GM18519 (cell line): ENCODE measurements around the gene RASGRF1.
"Not testable (repeated sequence)": the region's sequence is repeated elsewhere in the genome, so short reads cannot be mapped to it uniquely, and the experiment has no call there.

Source experiments
- ATAC-seq: cut with Tn5 transposase; IDR thresholded peaks from one replicate; pipeline ENCODE4 v1.9.1; 2021; ENCODE audit warnings: mild to moderate bottlenecking, moderate library complexity; ENCODE audit not compliant: unreplicated experiment, low FRiP score

Gene RASGRF1

DNA sequence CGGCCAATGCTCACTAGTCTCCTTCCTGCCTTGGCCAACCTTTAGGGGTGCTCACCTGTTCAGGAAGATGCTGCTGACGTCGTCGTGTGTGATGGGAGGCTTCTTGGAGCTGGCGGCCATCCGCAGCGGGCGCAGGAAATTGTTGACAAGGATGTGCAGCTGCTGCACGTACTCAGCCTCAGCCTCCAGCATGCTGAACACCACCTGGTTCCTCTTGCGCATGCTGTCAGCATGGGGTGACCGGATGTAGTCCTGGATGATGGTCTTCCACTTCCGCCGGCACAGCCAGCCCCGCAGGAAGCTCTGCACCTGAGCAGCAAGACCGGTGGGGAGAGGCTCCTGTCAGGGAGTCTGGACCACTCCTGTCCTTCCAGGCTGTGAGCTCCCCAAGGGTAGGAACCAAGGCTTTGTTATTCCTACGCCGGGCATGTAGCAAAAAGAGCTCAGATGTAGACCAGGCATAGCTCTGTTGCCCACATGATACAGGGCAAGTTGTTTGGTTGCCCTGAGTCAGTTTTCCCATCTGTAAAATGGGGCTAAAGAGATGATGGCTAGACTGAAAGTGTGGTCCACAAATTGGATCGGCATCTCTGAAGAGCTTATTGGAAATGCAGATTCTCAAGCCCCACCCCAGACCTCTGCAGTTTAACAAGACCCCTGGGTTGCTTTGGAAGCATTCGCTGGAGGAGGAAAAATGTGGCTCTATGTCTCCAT is 43.7 kb downstream of the RASGRF1 start:
- no peak for ATAC-seq

- no peak for ATAC-seq
Measured at GRCh38 chr15:79045041-79045440, 45.5 kb downstream of the RASGRF1 start.

- ATAC-seq = no peak
Measured at GRCh38 chr15:79042213-79042928, 48.2 kb downstream of the RASGRF1 start.

DNA sequence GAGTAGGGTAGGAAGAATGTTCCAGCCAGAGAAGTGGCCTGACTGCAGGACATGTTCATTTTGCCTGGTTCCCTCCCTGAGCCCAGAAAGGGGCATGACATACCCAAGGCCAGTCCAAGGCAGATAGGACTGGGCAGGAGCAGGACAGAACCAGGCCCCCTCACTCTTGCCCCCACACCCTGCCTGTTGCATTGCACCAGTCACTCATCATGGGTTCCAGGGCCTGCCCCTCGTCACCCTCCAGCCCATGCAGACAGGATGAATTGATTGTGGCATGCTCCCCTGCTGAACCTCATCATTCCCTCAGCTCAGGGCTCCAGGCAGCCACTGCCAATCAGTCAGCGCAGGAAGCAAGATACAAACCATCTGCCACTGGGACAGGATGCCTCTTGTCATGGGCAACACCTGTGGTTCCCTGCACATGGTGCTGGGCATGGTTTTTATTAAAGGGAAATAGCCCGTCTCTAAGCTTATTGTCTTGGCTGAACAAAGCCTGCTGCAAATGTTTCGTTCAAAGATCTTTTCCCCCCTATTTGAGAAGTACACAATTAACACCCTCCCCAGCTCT is 48.9 kb downstream of the RASGRF1 start:
- ATAC-seq = no peak

GRCh38 chr15:79037848-79038247 is 52.7 kb downstream of the RASGRF1 start:
- no peak for ATAC-seq

DNA sequence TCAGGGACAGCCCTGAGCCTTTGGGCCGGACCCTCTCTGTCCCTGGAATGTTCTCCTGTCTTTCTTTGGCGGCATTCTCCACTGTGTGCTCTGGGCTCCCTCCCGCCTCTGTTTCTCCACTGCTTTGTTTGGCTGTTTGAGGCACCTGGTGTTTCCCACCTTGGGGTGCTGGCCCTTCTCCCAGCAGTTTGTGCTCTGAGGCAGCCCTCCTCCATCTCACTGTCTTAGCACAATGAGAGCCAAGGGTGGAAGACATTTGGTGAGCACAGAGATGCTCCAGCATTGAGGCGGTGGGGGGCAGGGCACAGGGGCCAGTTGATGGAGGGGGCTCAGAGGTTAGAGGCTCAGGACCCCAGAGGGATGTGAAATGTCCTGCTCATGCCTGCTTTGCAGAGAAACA is 54.3 kb downstream of the RASGRF1 start:
- ATAC-seq = no peak

- ATAC-seq = no peak
Measured at GRCh38 chr15:79035814-79036213, 54.8 kb downstream of the RASGRF1 start.

DNA sequence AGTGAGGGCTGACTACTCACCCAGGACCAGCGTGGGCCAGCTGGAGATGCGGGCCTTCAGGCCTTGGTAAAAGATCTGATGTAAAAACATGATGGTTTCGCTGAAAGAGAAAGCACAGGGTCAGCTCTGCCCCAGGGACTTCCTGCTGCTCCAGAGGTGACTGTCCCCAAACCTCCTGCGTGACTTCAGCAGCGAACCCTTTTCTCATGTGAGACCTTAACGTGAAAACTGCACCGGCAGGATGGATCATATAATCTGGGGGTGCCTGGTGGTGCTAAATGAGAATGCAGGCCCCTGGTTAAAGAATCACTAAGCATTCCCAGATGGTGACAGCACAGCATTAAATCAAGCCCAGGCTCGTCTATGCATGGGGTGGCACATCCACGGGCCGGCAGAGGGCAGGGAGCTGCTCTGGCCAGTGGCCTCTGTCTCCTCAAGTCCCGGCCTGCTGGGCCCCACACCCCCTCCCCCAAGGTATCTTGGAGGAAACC is 55.4 kb downstream of the RASGRF1 start:
- ATAC-seq = no peak

DNA sequence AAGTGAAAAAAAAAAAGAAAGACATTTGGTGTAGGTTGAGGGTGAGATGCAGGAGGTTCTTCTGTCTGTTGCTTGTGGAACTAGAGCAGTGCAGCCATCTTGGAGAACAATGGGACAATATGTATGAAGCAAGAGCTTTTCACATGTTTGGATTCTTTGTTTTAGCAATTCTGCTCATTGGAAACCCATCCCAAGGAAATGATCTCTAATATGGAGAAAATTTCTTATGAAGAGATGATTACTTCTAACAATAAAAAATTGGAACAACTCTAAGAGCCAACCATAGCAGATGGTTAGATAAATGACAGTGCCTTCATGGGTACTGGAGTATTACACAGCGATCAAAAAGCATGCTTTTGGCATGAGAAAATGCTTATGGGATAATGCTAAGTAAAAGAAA is 56.3 kb downstream of the RASGRF1 start:
- no peak for ATAC-seq

- ATAC-seq = no peak
Measured at GRCh38 chr15:79032656-79033055, 57.9 kb downstream of the RASGRF1 start.

GRCh38 chr15:79031821-79032220 is 58.8 kb downstream of the RASGRF1 start:
- ATAC-seq = no peak

- ATAC-seq = no peak
Measured at GRCh38 chr15:79031201-79031600, 59.4 kb downstream of the RASGRF1 start.

- no peak for ATAC-seq
Measured at GRCh38 chr15:79030470-79030869, 60.1 kb downstream of the RASGRF1 start.

DNA sequence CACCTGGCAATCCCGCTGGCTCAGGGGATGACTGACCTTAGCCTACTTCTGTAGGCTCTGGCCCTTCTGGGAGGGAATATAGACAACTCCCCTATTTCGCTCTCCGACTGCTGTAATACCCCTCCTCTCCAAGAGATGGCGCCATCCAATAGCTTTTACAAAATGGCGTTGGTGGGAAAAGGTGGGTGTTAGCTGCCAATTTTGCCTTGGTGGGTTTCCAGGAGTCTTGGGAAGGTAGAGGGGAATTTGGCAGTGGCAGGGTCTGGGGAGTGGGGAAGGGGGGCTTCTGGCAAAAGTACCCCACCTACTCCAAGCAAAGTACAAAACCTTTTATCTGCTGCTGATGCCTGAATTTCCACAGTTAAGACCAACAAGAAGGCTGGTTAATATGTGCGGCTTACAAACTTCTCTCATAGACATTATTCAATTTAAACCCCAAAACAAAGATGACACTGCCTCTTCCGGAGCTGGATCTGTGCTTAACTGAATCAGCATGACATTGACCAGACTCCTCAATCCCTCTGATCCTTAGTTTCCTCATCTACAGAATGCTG is 62.1 kb downstream of the RASGRF1 start:
- ATAC-seq = no peak

DNA sequence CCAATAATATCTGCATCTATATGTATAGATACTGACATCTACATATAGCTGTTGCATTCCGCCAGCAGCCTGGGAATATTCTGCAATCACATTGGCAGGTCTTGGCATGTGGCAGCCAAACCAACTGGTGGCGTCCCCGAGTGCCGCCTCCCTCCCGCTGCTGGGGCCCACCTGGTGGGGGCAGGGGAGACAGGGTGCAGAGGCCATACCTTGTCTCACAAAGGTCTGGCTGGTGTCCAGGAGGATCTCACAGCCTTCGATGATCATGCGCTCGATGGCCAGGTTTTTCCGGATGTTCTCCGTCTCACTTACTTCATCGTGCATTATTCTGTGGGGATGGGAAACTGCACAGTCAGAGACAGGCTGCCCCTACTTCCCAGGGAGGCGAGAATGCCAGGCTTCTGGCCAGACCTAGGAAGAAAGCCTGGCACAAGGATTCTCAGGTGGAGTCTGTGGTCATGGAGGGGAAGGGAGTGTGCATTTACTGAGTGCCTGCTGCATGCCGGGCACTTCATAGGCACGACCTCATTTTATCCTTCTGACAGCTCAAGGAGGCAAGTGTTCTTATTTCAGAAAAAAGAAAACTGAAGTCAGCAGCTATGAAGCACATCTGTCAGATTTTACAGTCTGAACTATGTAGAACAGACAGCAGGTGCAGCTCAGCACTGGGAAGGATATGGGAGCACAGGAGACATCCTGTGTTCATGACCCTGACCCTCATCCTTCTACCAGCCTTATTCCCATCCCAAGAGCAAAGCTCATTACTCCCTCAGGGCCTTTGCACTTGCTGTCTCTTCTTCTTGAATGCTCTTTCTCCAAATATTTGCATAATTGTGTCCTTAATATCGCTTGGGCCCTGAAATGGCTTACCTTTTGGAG is 62.8 kb downstream of the RASGRF1 start:
- no peak for ATAC-seq

GRCh38 chr15:79025802-79026201 is 64.8 kb downstream of the RASGRF1 start:
- no peak for ATAC-seq

GRCh38 chr15:79025201-79025600 is 65.4 kb downstream of the RASGRF1 start:
- no peak for ATAC-seq

- not testable (repeated sequence) for ATAC-seq
Measured at GRCh38 chr15:79024493-79024892, 66.1 kb downstream of the RASGRF1 start.

DNA sequence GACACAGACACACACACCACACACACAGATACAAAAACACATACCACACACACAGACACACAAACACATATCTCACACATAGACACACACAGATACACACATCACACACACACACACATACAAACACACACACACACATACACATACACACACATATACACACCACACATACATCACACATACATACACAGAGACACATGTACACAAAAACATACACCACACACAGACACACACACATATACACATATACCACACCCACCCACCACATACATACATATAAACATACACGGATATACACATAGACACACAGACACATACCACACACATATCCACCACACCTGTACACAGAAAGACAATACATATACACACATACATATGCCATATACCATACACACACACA is 66.7 kb downstream of the RASGRF1 start:
- ATAC-seq = no peak

- ATAC-seq = no peak
Measured at GRCh38 chr15:79023546-79023890, 67.1 kb downstream of the RASGRF1 start.
